CD14-positive monocyte (primary cell): ENCODE measurements around the gene FCER1A. TPM values are rescaled to one million over a fixed set of nuclear protein-coding genes. Genes with fewer than 3 reads are reported as not detected.

Source experiments
- DNase-seq, 3 donors: peaks; one replicate each; pipeline ENCODE4 v3.0.0-alpha.2; 2011 to 2022
- H2AFZ ChIP-seq: 2 replicates; pipeline ENCODE4 v1.6.0; 2012; ENCODE audit warnings: mild to moderate bottlenecking, low read depth, low read length, inconsistent platforms; ENCODE audit not compliant: insufficient read depth, poor library complexity, severe bottlenecking
- H3K27ac ChIP-seq, 2 donors: 1 replicate in 1 of 2; 2 replicates in 1 of 2; pipeline ENCODE4 v1.5.1; 2012 to 2013; ENCODE audit warnings: low read length in 2 of 2, control low read depth in 1 of 2, inconsistent platforms in 1 of 2, low read depth in 1 of 2, mild to moderate bottlenecking in 1 of 2
- H3K27me3 ChIP-seq, 2 donors: one replicate each; pipeline versions ENCODE4 v1.6.0 to v1.6.1; 2011 to 2013; ENCODE audit warnings: low read length in 2 of 2; ENCODE audit not compliant: control insufficient read depth in 2 of 2, insufficient read depth in 2 of 2
- H3K36me3 ChIP-seq, 2 donors: replicated peaks in 1 of 2; 1 replicate in 1 of 2; 2 replicates in 1 of 2; pipeline versions ENCODE4 v1.5.1 to v1.6.1; 2012 to 2013; ENCODE audit warnings: low read length in 2 of 2, control low read depth in 1 of 2, inconsistent platforms in 1 of 2, mild to moderate bottlenecking in 1 of 2; ENCODE audit not compliant: insufficient read depth in 2 of 2, control insufficient read depth in 1 of 2
- H3K4me1 ChIP-seq, 2 donors: 1 replicate in 1 of 2; 2 replicates in 1 of 2; pipeline versions ENCODE4 v1.5.1 to v1.6.1; 2012 to 2013; ENCODE audit warnings: low read length in 2 of 2, control low read depth in 1 of 2, inconsistent platforms in 1 of 2, mild to moderate bottlenecking in 1 of 2, moderate library complexity in 1 of 2; ENCODE audit not compliant: insufficient read depth in 2 of 2, control insufficient read depth in 1 of 2
- H3K4me2 ChIP-seq: replicated peaks from 2 replicates; pipeline ENCODE3; 2012; ENCODE audit warnings: low read length, moderate library complexity, mild to moderate bottlenecking; ENCODE audit not compliant: poor library complexity, severe bottlenecking; ENCODE audit errors: extremely low read depth
- H3K4me3 ChIP-seq, 3 experiments: fragments of 200-600 bp in 1 of 3; sonication (generic) in 1 of 3; replicated peaks in 1 of 3; 1 replicate in 2 of 3; 2 replicates in 1 of 3; pipeline ENCODE4 v1.5.1; 2011 to 2013; ENCODE audit warnings: low read length in 3 of 3, mild to moderate bottlenecking in 3 of 3, control low read depth in 2 of 3, low read depth in 2 of 3, inconsistent platforms in 1 of 3, moderate library complexity in 1 of 3
- H3K79me2 ChIP-seq: 2 replicates; pipeline ENCODE4 v1.6.0; 2012; ENCODE audit warnings: mild to moderate bottlenecking, control low read depth, inconsistent platforms, low read length, moderate library complexity; ENCODE audit not compliant: insufficient read depth
- H3K9ac ChIP-seq: 2 replicates; pipeline ENCODE4 v1.6.0; 2017; ENCODE audit warnings: low read length, mild to moderate bottlenecking; ENCODE audit not compliant: insufficient read depth, poor library complexity, severe bottlenecking
- H3K9me3 ChIP-seq, 2 donors: replicated peaks in 1 of 2; 1 replicate in 1 of 2; 2 replicates in 1 of 2; pipeline versions ENCODE4 v1.5.1 to v1.6.1; 2012 to 2013; ENCODE audit warnings: low read length in 2 of 2, control low read depth in 1 of 2; ENCODE audit not compliant: control insufficient read depth in 1 of 2, insufficient read depth in 1 of 2
- H4K20me1 ChIP-seq: 2 replicates; pipeline ENCODE4 v1.6.0; 2012; ENCODE audit warnings: mild to moderate bottlenecking, low read length, control low read depth, moderate library complexity; ENCODE audit not compliant: insufficient read depth
- H3K27ac Mint-ChIP-seq, 7 donors: one replicate each; pipeline ENCODE4 v1.8.0; 2020; ENCODE audit warnings: mild to moderate bottlenecking in 7 of 7, mixed read lengths in 7 of 7, moderate library complexity in 6 of 7, inconsistent platforms in 2 of 7
- H3K27me3 Mint-ChIP-seq, 3 donors: one replicate each; pipeline ENCODE4 v1.8.0; 2021 to 2022; ENCODE audit warnings: low read depth in 3 of 3, mild to moderate bottlenecking in 3 of 3, mixed read lengths in 3 of 3, moderate library complexity in 3 of 3, inconsistent platforms in 1 of 3
- H3K36me3 Mint-ChIP-seq, 2 donors: one replicate each; pipeline ENCODE4 v1.8.0; 2020; ENCODE audit warnings: mixed read lengths in 2 of 2, inconsistent platforms in 1 of 2, mild to moderate bottlenecking in 1 of 2
- H3K4me1 Mint-ChIP-seq: one replicate; pipeline ENCODE4 v1.8.0; 2020; ENCODE audit warnings: mild to moderate bottlenecking, mixed read lengths
- H3K4me3 Mint-ChIP-seq, 2 donors: one replicate each; pipeline ENCODE4 v1.8.0; 2020; ENCODE audit warnings: mild to moderate bottlenecking in 2 of 2, mixed read lengths in 2 of 2, moderate library complexity in 1 of 2
- H3K9me3 Mint-ChIP-seq, 7 donors: one replicate each; pipeline ENCODE4 v1.8.0; 2020 to 2022; ENCODE audit warnings: mixed read lengths in 7 of 7, mild to moderate bottlenecking in 6 of 7, moderate library complexity in 6 of 7, inconsistent platforms in 2 of 7
- CTCF ChIP-seq: fragments of 200-600 bp; IDR thresholded peaks from one replicate; pipeline ENCODE4 v1.8.0; 2022; ENCODE audit warnings: antibody characterized with exemption, mild to moderate bottlenecking
- WGBS: methylation state at CpG from one replicate; pipeline ENCODE4 v1.1.5; 2013; ENCODE audit warnings: missing lambda C conversion rate; ENCODE audit not compliant: insufficient coverage; 5-methylcytosine and 5-hydroxymethylcytosine counted together
- intact Hi-C, 2 donors: fragments of 100-400 bp; cut with micrococcal nuclease; formaldehyde crosslinking; loops; one replicate each; pipeline versions ENCODE4 v1.15.0 to v1.15.1; 2023
- polyA plus RNA-seq, 3 donors: library from polyadenylated mRNA; depleted of rRNA in 1 of 3; unstranded in 2 of 3; stranded (reverse) in 1 of 3; fragments of 300-500 nt in 2 of 3; fragments of >200 nt in 1 of 3; fragmentation: Illumina TruSeq in 2 of 3; gene quantifications; 1 replicate in 2 of 3; 2 replicates in 1 of 3; pipeline ENCODE4 v1.2.3, GENCODE V29; 2012 to 2021

Gene FCER1A
- polyA plus RNA-seq, 3 donors, result 8.4 to 29.6 (median 11.8) TPM

GRCh38 chr1:159307346-159308020 is 5.3 kb downstream of the FCER1A start:
- Histone ChIP-seq H3K9me3 (no peaks in the 10 kb centered on the region), H2AFZ (no peak overlapping the region), H3K9ac (no peak overlapping the region), H3K4me3 (no peak overlapping the region), H3K27ac (no peak overlapping the region), H3K79me2 (no peaks in the 10 kb centered on the region), H3K4me1 (peaks cover 11 to 14% of the 10 kb centered on the region in 2 donors), H3K36me3 (no peaks in the 10 kb centered on the region), H3K27me3 (peaks cover 0 to 2% of the 10 kb centered on the region in 2 donors), H4K20me1 (no peaks in the 10 kb centered on the region), H3K4me2 (no peak overlapping the region)
- intact Hi-C loops, result no loop called here
- no peak for TF ChIP-seq CTCF
- Mint-ChIP-seq H3K9me3 (no peaks in the 10 kb centered on the region), H3K36me3 (peaks cover 0 to 3% of the 10 kb centered on the region in 2 donors), H3K27ac (no peak overlapping the region), H3K4me1 (peaks cover 17% of the 10 kb centered on the region), H3K4me3 (peak overlapping the region in 1 of 2 donors; percentile 9), H3K27me3 (peaks cover 3 to 6% (median 3%) of the 10 kb centered on the region in 3 donors)
- WGBS, result 29% methylated on average over 1 of the region's 5 CpGs
- no peak for DNase-seq

- H3K79me2 ChIP-seq, result no peaks in the 10 kb centered on the region
- H3K9ac ChIP-seq, result no peak overlapping the region
- peaks cover 0 to 6% (median 2%) of the 10 kb centered on the region in 7 donors for H3K9me3 Mint-ChIP-seq
These were observed 9.5 kb downstream of the FCER1A start for GRCh38 chr1:159311679-159312078.

More at GRCh38 chr1:159311679-159312078, 9.5 kb downstream of the FCER1A start:
- intact Hi-C loops, result no loop called here
- Mint-ChIP-seq H3K4me1 (peaks cover 29% of the 10 kb centered on the region), H3K4me3 (peak overlapping the region in 1 of 2 donors; percentile 11), H3K27me3 (peaks cover 2 to 3% (median 2%) of the 10 kb centered on the region in 3 donors), H3K36me3 (peaks cover 0 to 5% of the 10 kb centered on the region in 2 donors), H3K27ac (no peak overlapping the region)
- Histone ChIP-seq H3K4me3 (no peak overlapping the region), H3K9me3 (no peaks in the 10 kb centered on the region), H3K36me3 (no peaks in the 10 kb centered on the region), H3K27ac (no peak overlapping the region), H2AFZ (no peak overlapping the region), H3K27me3 (peaks cover 0 to 2% of the 10 kb centered on the region in 2 donors), H3K4me2 (no peak overlapping the region), H3K4me1 (peaks cover 21 to 24% of the 10 kb centered on the region in 2 donors), H4K20me1 (no peaks in the 10 kb centered on the region)
- no peak for DNase-seq
- no peak for TF ChIP-seq CTCF
